ELR (cell line): ENCODE results near the gene PRR9.
A peak's percentile ranks its signal among the peaks of the same experiment; 100 is the strongest.

Experiments used
- DNase-seq: peaks from one replicate; pipeline ENCODE4 v3.0.0-alpha.2; 2015; ENCODE audit warnings: low read depth

Gene PRR9

DNA sequence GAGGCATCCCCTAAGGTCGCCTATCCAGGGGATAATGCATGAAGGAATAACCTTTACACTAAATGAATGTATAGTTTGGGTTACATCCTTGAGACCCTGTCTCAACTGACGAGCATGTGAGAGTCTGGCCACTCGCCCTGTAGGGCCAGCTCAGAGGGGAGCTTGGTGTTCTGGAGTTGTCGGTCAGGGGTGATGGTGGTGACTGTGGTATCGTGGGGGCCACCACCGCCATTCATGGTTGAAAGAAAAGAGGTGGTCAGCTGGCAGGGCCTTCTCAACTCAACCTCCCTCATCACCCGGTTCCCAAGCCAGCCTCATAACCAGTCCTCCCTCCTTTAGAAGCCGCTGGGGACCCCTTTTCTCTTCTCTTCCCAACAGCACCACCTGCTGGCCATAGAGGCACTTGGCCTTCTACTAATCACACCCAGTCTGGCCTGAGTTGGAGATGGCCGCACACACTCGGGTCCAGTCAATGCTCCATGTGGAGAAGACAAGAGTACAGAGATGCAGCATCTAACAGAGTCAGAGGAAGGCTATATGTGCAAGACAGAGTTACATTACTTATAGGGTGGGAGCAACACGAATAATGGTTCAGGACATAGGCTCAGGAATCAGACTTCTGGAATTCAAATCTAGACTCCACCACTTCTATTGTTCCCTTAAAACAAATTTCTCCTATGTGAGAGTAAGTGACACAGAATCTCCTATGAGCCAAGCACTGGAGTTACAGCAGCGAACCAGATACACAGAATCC is 11.9 kb downstream of the PRR9 start:
- DNase-seq, result peak; percentile 36

- no peak for DNase-seq
Observed at GRCh38 chr1:153231363-153231762, 14.0 kb downstream of the PRR9 start.

DNA sequence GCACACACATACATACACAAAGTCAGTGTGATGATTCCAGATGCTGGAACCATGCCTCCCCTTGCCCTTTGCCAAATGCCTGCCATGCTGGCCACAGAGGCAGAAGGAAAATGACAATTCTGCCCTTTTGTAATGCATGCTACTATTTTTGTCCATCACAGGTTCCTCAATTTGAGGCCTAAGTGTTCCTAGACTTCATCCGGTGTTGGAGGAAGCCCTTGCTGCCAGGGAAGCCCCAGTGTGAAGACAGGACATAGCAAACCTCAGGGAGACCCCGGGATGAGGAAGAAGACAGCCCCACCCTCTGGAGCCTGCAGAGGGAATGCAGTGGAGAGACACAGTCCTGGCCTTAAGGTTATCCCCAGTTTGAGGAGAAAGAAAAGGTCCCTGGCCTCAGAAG is 14.4 kb downstream of the PRR9 start:
- no peak for DNase-seq

DNA sequence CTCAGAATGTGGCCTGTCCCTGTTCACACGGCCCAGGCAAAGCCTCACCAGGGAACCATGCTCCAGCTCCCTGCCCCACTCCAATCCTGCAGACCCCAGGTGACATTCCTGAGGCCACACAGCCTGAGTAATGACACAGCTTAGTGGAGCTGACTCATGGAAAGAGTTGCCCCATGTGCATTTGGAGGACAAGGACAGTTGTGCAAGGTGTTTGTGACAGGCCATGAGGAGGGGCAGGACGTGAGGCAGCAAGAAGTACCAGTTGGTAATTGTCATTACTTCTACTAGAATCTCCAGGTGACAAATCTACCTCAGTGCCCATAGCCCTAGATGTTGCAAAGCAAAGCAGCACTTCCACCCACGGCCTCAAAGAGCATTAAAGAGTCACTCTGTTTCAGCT is 15.2 kb downstream of the PRR9 start:
- DNase-seq, result no peak

DNA sequence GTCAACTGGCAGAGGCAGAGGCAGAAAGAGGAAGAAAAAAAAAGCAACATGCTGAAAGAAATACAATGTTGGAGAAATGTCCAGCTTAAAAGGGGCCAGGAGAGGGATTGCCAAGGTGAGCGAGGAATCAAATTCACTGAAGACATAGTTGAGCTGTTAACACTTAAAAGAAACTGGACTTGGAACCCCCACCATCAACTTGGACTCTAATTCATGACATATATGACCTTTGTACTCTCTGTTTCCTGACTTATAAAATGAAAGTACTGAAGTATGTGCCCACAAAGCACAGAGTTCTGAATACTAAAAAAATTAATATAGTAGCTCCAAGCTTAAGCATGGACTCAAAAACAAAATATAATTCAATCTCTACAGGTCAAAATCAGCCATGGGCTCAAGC is 16.1 kb downstream of the PRR9 start:
- no peak for DNase-seq

GRCh38 chr1:153238527-153238926 is 21.1 kb downstream of the PRR9 start:
- no peak for DNase-seq

- no peak for DNase-seq
Observed at GRCh38 chr1:153242160-153242559, 24.8 kb downstream of the PRR9 start.

GRCh38 chr1:153245466-153245865 is 28.1 kb downstream of the PRR9 start:
- DNase-seq, result no peak

DNA sequence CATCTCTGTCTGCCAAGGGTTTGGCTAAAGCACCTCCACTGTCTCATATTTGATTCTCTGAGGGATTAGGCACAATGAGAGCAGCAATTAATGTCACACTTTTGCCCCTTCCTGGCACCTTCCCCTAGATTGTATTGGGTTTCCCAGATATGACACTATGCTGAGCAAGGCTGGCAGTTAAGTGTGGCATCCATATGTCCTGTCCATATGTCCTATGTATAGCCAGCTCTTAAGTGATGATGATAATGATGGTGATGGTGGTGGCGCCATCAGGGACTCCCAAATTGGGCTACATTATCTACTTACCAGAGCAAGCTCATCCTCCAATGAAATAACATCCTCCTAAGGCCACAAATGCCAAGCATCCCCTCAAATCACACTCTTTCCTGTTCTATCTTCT is 28.6 kb downstream of the PRR9 start:
- DNase-seq, result no peak

- no peak for DNase-seq
Observed at GRCh38 chr1:153246825-153247224, 29.4 kb downstream of the PRR9 start.

DNA sequence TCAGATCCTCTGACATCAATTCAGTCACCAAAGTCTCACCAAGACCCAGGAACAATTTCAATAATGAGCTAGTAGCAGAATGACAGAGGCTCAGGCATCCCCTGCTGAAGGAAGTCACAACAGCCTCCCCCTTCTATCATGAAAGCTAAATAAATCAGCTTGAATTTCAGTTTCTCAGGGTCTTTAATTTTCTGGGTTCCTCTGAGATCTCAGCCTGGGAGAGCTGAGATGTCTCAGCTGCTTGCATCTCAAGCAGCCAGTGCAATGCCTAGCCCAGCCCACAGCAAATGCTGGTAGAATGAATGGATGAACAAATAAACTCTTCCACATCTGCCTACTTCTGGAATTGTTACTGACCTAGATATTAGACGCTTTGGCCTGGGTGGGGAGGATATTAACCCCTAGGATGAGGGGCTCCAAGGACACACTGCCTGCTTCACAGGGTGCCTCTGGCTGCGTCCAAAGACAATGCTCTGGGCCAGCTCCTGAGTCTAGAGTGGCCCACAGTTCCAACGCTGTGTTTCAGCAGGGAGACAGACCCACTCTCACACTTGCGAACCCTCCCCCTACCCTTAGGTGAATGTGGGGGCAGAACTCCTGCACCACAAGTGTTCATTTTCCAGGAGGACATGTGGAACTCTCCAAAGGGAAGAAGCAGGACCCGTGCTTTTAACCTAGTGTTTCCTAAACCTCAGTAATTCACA is 30.9 kb downstream of the PRR9 start:
- DNase-seq, result no peak

DNA sequence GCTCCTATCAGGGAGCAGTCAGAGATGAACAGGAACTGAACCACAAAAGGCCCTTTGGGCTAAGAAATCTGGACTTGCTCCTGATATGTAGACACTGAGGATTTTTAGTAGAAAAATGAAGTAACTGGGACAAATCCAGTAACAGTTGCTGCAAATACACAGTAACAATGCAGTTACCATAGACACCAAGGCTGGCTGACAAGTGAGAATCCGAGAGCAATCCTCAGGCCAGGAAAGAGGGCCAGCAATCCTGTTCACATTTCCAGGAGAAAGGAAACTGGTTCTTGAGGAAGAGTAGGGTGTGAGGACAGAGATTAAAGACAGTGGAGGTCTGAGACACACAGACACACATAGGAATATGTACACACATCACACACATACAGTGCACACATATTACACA is 32.8 kb downstream of the PRR9 start:
- DNase-seq, result no peak

DNA sequence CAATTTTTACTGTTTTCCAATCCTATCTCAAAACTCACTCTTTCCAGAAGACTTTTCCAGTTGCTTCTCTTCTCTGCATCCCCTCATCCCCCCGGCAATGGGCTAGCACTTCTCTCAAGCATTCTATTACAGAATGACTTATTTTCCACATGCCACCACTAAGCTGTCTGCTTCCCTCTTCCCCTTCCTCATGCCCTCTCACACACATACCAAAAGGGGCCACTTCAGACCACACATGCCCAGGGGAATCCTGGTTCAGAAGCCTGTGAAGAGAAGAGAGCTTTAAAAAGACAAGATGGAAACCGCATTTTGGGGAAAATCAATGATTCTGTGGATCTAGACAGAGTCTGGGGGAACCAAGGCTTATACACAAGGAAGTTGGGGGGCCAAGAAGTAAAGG is 33.7 kb downstream of the PRR9 start:
- DNase-seq, result no peak

GRCh38 chr1:153251562-153251961 is 34.2 kb downstream of the PRR9 start:
- no peak for DNase-seq

DNA sequence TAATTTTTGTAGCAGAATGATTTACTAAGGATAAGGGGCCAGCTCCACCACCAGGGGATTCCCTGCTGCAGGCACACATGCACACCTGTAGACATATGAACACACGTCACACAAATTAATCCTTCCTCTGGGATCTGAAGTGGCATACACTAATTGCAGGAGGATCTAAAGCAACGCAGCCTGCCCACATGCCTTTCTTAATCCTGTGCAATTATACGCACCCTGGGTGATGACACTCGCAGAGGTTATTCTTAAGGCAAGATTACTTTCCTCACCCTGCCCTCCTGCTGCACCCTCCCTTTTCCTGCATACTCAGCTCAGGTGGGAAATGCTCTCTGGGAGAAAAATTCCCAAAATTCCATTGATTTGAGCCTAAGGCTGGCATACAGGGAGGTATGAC is 34.6 kb downstream of the PRR9 start:
- DNase-seq, result no peak

DNA sequence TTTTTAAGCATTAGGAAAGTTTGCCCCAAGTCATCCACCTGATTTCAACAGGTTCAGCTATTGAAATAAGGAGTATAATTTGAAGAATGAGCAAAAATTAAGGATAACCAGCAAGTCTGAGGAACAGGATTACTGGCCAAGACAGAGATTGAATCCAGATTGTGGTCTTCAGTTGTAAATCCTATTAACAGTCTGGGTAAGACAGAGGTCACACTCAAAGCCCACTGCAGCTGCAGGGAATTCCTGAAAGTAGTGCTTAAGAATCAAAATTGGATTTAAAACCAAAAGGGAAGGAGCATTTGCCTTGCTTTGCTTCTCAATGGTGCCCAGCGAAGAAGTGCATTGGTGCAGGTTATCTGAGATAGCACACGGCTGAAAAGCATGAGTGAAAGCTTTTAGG is 35.7 kb downstream of the PRR9 start:
- no peak for DNase-seq

DNA sequence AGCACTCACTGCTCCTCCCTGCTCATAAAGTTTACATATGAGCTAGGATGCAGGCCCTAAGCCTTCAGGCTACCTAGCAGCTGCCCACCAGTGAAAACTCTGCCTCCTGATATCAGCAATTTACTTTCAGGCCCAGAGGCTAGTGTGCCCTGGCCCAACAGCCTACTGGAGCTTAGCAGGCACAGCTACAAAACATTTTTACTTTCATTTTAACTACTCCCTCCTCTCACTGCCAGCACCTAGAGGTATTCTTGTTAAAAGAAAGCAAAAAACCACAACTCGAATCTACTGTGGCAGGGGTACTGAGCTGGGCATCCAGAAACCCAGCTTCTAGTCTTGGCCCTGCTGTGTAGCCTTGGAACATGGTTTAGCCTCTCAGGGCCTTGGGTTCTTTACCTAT is 36.3 kb downstream of the PRR9 start:
- DNase-seq, result no peak

GRCh38 chr1:153259387-153259786 is 42.0 kb downstream of the PRR9 start, which contains the start of gene LORICRIN:
Gene LORICRIN (plus strand): TSS chr1:153259687. CDS start chr1:153260950, 1,263 bp downstream.
- no peak for DNase-seq

GRCh38 chr1:153260585-153261280 is 43.3 kb downstream of the PRR9 start:
- no peak for DNase-seq

DNA sequence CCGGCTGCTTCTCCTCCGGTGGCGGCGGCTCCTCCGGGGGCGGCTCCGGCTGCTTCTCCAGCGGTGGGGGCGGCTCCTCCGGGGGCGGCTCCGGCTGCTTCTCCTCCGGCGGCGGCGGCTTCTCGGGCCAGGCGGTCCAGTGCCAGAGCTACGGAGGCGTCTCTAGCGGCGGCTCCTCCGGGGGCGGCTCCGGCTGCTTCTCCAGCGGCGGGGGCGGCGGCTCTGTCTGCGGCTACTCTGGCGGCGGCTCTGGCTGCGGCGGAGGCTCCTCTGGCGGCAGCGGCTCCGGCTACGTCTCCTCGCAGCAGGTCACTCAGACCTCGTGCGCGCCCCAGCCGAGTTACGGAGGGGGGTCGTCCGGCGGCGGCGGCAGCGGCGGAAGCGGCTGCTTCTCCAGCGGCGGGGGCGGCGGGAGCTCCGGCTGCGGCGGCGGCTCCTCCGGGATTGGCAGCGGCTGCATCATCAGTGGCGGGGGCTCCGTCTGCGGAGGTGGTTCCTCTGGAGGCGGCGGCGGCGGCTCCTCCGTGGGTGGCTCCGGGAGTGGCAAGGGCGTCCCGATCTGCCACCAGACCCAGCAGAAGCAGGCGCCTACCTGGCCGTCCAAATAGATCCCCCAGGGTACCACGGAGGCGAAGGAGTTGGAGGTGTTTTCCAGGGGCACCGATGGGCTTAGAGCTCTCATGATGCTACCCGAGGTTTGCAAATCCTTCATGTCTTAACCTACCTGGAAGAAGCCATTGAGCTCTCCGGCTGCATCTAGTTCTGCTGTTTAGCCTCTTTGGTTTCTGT is 44.1 kb downstream of the PRR9 start:
- DNase-seq, result peak; percentile 2

DNA sequence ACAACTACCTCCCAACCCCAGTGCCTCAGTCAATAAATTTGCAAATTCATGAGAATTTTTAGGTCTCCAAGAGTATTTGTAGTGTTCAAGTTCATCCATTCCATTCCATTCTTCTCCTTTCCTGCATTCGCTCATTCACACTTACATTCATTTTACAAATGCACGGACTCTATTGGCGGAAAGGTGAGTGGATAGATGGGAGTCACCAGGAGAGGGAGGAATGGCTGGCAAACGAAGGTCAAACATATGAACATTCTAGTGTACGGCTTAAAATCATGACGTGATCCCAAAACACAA is 44.6 kb downstream of the PRR9 start:
- DNase-seq, result no peak

GRCh38 chr1:153262462-153263157 is 45.2 kb downstream of the PRR9 start:
- no peak for DNase-seq
